ENCODE results near the gene SYNPO.
A peak's percentile ranks its signal among the peaks of the same experiment; 100 is the strongest.

SYNPO gene

GRCh38 chr5:150640311-150641005, at the start of gene SYNPO:
Gene SYNPO, plus strand, starts transcription at chr5:150640660. Its CDS starts 7,616 bp downstream, at chr5:150648276.
- DNase-seq: peak; percentile 93

GRCh38 chr5:150590979-150591695, 49.3 kb upstream of the SYNPO start:
- no peak for DNase-seq

- no peak for DNase-seq
These were observed 46.9 kb upstream of the SYNPO start for GRCh38 chr5:150593593-150593992.

- DNase-seq: no peak
These were observed 46.5 kb upstream of the SYNPO start for GRCh38 chr5:150593996-150594395.

- DNase-seq: no peak
These were observed 44.9 kb upstream of the SYNPO start for GRCh38 chr5:150595466-150596031.

GRCh38 chr5:150596313-150596712, 44.1 kb upstream of the SYNPO start:
- no peak for DNase-seq

GRCh38 chr5:150596826-150597225, 43.6 kb upstream of the SYNPO start:
- DNase-seq: no peak

- no peak for DNase-seq
These were observed 42.5 kb upstream of the SYNPO start for GRCh38 chr5:150598006-150598405.

GRCh38 chr5:150598821-150599273, 41.6 kb upstream of the SYNPO start:
- no peak for DNase-seq

- DNase-seq: no peak
These were observed 41.2 kb upstream of the SYNPO start for GRCh38 chr5:150599281-150599680.

- DNase-seq: peak; percentile 76
These were observed 40.4 kb upstream of the SYNPO start for GRCh38 chr5:150599917-150600511.

GRCh38 chr5:150600616-150601490, 39.6 kb upstream of the SYNPO start:
- no peak for DNase-seq

- DNase-seq: no peak
These were observed 38.7 kb upstream of the SYNPO start for GRCh38 chr5:150601491-150602345.

- no peak for DNase-seq
These were observed 37.4 kb upstream of the SYNPO start for GRCh38 chr5:150603052-150603451.

- DNase-seq: no peak
These were observed 37.0 kb upstream of the SYNPO start for GRCh38 chr5:150603491-150603890.

GRCh38 chr5:150604010-150604409, 36.5 kb upstream of the SYNPO start:
- DNase-seq: no peak

GRCh38 chr5:150604894-150605440, 35.5 kb upstream of the SYNPO start:
- no peak for DNase-seq

- DNase-seq: no peak
These were observed 34.9 kb upstream of the SYNPO start for GRCh38 chr5:150605546-150605945.

- no peak for DNase-seq
These were observed 34.0 kb upstream of the SYNPO start for GRCh38 chr5:150606476-150606875.

GRCh38 chr5:150607105-150607504, 33.4 kb upstream of the SYNPO start:
- DNase-seq: no peak

GRCh38 chr5:150607991-150608390, 32.5 kb upstream of the SYNPO start:
- DNase-seq: no peak
